ENCODE measurements around the gene DHRS11. TPM values are rescaled to one million over a fixed set of nuclear protein-coding genes. Genes with fewer than 3 reads are reported as not detected.
A peak's percentile ranks its signal among the peaks of the same experiment; 100 is the strongest.

Gene DHRS11
- total and polyA plus RNA-seq, 10 of the 15 experiments (the other 5 are each of a cell fraction or from before 2014, with no cell fraction given) = 3.4 to 23.0 (median 14.5) TPM

- H3K27me3 ChIP-seq (replicated peaks in 1 of 2; ENCODE audit: control insufficient read depth in 2 of 2, insufficient read depth in 2 of 2, low read length in 1 of 2) = no peaks in the 10 kb centered on the region
- H3K4me3 ChIP-seq = no peak overlapping the region
- no peaks in the 10 kb centered on the region for H3K9me3 ChIP-seq (replicated peaks; ENCODE audit: control insufficient read depth, insufficient read depth, low read length)
- no peaks in the 10 kb centered on the region for H4K20me1 ChIP-seq (ENCODE audit: control insufficient read depth, insufficient read depth)
- ChIA-PET CTCF (interaction anchor here (1.1 to 1.5 kb wide), 3 partner anchors 11 to 60 kb away, joined by 3 to 4 read pairs (median 3); no protein-coding TSS in a partner anchor), POLR2A (no interaction called here), SMC1A (ENCODE audit: uncharacterized antibody, unreplicated experiment) (no interaction called here), RAD21 (ENCODE audit: unreplicated experiment) (no interaction called here)
- no peak for TF ChIP-seq ZNF622 (IDR thresholded peaks at IDR 0.05)
- peak; percentile 31; the same call in 1 of the 2 replicates for TF ChIP-seq RUNX3 (IDR thresholded peaks at IDR 0.05; ENCODE audit: low read length)
- H3K36me3 ChIP-seq (ENCODE audit: control insufficient read depth in 2 of 2, insufficient read depth in 2 of 2, low read length in 1 of 2) = peaks cover 5 to 14% of the 10 kb centered on the region in 2 experiments
- no peak for FAIRE-seq
- no peak overlapping the region for H3K27ac ChIP-seq (ENCODE audit: control insufficient read depth, insufficient read depth)
- H3K79me2 ChIP-seq (ENCODE audit: control insufficient read depth, insufficient read depth, low read length) = no peaks in the 10 kb centered on the region
- no peak for DNase-seq (ENCODE audit: low read depth, low spot score)
- no peak overlapping the region for H3K9ac ChIP-seq (ENCODE audit: control insufficient read depth, insufficient read depth, low read length)
- no peak overlapping the region for H3K4me2 ChIP-seq (ENCODE audit: control insufficient read depth, insufficient read depth)
- ATAC-seq = no peak
- in situ Hi-C loops (cut with MboI) = no loop called here
- intact Hi-C loops (cut with micrococcal nuclease; ENCODE audit: unreplicated experiment) = no loop called here
- H3K4me1 ChIP-seq (ENCODE audit: control insufficient read depth, insufficient read depth, low read length) = peaks cover 16% of the 10 kb centered on the region
- WGBS (ENCODE audit: insufficient coverage, insufficient replicate concordance, low lambda C conversion rate, missing lambda C conversion rate) = 44% methylated on average over 2 of the region's 2 CpGs
- H2AFZ ChIP-seq (ENCODE audit: control insufficient read depth, low read depth, low read length) = no peak overlapping the region
- BruUV-seq (replicated peaks) = no TSS peak
These were observed 1.6 kb upstream of the DHRS11 start for GRCh38 chr17:36590082-36590481.

- FAIRE-seq (no peak), ATAC-seq (peak; percentile 47), DNase-seq (ENCODE audit: low read depth, low spot score) (no peak)
- SMC1A ChIA-PET (ENCODE audit: uncharacterized antibody, unreplicated experiment) = interaction anchor here (0.5 to 2.5 kb wide), 3 partner anchors 8 to 806 kb away, joined by 3 to 15 read pairs (median 3); partner anchors contain the start of gene MRM1
- TF ChIP-seq ATF2 (IDR thresholded peaks at IDR 0.05; ENCODE audit: low read length) (no peak), ZNF274 (IDR thresholded peaks at IDR 0.05; ENCODE audit: insufficient read depth, insufficient read length) (no peak)
- POLR2A ChIA-PET = interaction anchor here (0.9 to 2.7 kb wide), 3 partner anchors 10 to 57 kb away, joined by 3 to 15 read pairs (median 4); partner anchors contain the start of genes GGNBP2, MRM1, MYO19 and PIGW
- CTCF ChIA-PET = interaction anchor here (0.6 to 2.6 kb wide), 3 partner anchors 10 to 1383 kb away, joined by 3 to 30 read pairs (median 3); partner anchors contain the start of genes MRM1, MYO19 and PIGW
- Histone ChIP-seq H4K20me1 (ENCODE audit: control insufficient read depth, insufficient read depth) (no peaks in the 10 kb centered on the region), H3K79me2 (ENCODE audit: control insufficient read depth, insufficient read depth, low read length) (no peaks in the 10 kb centered on the region), H3K9ac (ENCODE audit: control insufficient read depth, insufficient read depth, low read length) (peak overlapping the region; percentile 70), H3K27me3 (replicated peaks in 1 of 2; ENCODE audit: control insufficient read depth in 2 of 2, insufficient read depth in 2 of 2, low read length in 1 of 2) (no peaks in the 10 kb centered on the region), H3K27ac (ENCODE audit: control insufficient read depth, insufficient read depth) (no peak overlapping the region), H3K4me2 (ENCODE audit: control insufficient read depth, insufficient read depth) (peak overlapping the region; percentile 91), H2AFZ (ENCODE audit: control insufficient read depth, low read depth, low read length) (peak overlapping the region; percentile 75), H3K36me3 (ENCODE audit: control insufficient read depth in 2 of 2, insufficient read depth in 2 of 2, low read length in 1 of 2) (peaks cover 3 to 10% of the 10 kb centered on the region in 2 experiments), H3K9me3 (replicated peaks; ENCODE audit: control insufficient read depth, insufficient read depth, low read length) (no peaks in the 10 kb centered on the region), H3K4me3 (peak overlapping the region; percentile 84), H3K4me1 (ENCODE audit: control insufficient read depth, insufficient read depth, low read length) (peaks cover 16% of the 10 kb centered on the region)
- no TSS peak for BruUV-seq (replicated peaks)
- RAD21 ChIA-PET (ENCODE audit: unreplicated experiment) = interaction anchor here (1.0 to 3.7 kb wide), 3 partner anchors 10 to 623 kb away, joined by 3 to 18 read pairs (median 4); partner anchors contain the start of gene MRM1
- intact Hi-C loops (cut with micrococcal nuclease; ENCODE audit: unreplicated experiment) (no loop called here), in situ Hi-C loops (cut with MboI) (no loop called here)
- 1% methylated on average over 18 of the region's 20 CpGs for WGBS (ENCODE audit: insufficient coverage, insufficient replicate concordance, low lambda C conversion rate, missing lambda C conversion rate)
These were observed 637 bp downstream of the DHRS11 start for GRCh38 chr17:36592316-36592715.
